Mucosa of descending colon (tissue), 3 donors: ENCODE data around the gene MAGEL2. TPM values are rescaled to one million over a fixed set of nuclear protein-coding genes. Genes with fewer than 3 reads are reported as not detected.

Source experiments
- ATAC-seq: fragments of 200-7000 bp; cut with Tn5 transposase; one replicate; pipeline ENCODE4 v1.9.1; 2020; ENCODE audit warnings: mild to moderate bottlenecking, moderate library complexity
- DNase-seq, 3 donors: peaks; one replicate each; pipeline ENCODE4 v3.0.0-alpha.2; 2020
- H3K36me3 ChIP-seq: fragments of 200-600 bp; one replicate; pipeline ENCODE4 v1.8.0; 2021; ENCODE audit warnings: low read depth, mild to moderate bottlenecking
- H3K4me1 ChIP-seq: fragments of 200-600 bp; one replicate; pipeline ENCODE4 v1.8.0; 2021; ENCODE audit warnings: low read depth, mild to moderate bottlenecking
- H3K4me3 ChIP-seq: fragments of 200-600 bp; one replicate; pipeline ENCODE4 v1.8.0; 2021; ENCODE audit warnings: mild to moderate bottlenecking
- H3K9me3 ChIP-seq: fragments of 200-600 bp; one replicate; pipeline ENCODE4 v1.8.0; 2021; ENCODE audit warnings: mild to moderate bottlenecking
- CTCF ChIP-seq: fragments of 200-600 bp; IDR thresholded peaks from one replicate; pipeline ENCODE4 v1.8.0; 2022; ENCODE audit warnings: antibody characterized with exemption, mild to moderate bottlenecking
- intact Hi-C, 2 donors: fragments of 100-400 bp; cut with DNase I in 1 of 2; cut with micrococcal nuclease in 1 of 2; formaldehyde crosslinking; loops; one replicate each; pipeline versions ENCODE4 v1.11.0 to v1.11.1; 2022; cut with DNase I, micrococcal nuclease
- total RNA-seq, 3 donors: library from RNA; stranded (reverse); fragmentation: NEBNext Ultra II Directional in 2 of 3; extraction: Animal tissue kit (Norgen Biotek cat#: 25700) in 2 of 3; gene quantifications; one replicate each; pipeline versions ENCODE4 v1.2.1 to v1.2.4, GENCODE V29; 2021 to 2023
- donor health status: DM: no; HTN: no; CAD: no; lungs with moderate emphysema.
- donor health status: DM: no; HTN: no; CAD: no.
- donor health status: DM: no; HTN: yes; CAD: no.

Gene MAGEL2
- total RNA-seq, 3 donors from 2014 or later: 0.10 to 0.54 TPM; not detected in 1

- TF ChIP-seq CTCF: no peak
- Histone ChIP-seq H3K36me3 (no peaks in the 10 kb centered on the region), H3K4me3 (peak within 1 kb of the TSS; percentile 42), H3K4me1 (no peaks in the 10 kb centered on the region), H3K9me3 (peaks cover 3% of the 10 kb centered on the region)
- intact Hi-C loops: no loop called here
- DNase-seq: peak; percentile 42 to 77 (median 55)
- peak; percentile 89 for ATAC-seq
Measured at GRCh38 chr15:23687143-23687470, 39.4 kb upstream of the MAGEL2 start, which contains the start of gene NDN. TSS of gene NDN (minus strand) at chr15:23687305. CDS start at chr15:23687217, 88 bp downstream.

- intact Hi-C loops: no loop called here
- Histone ChIP-seq H3K9me3 (peaks cover 3% of the 10 kb centered on the region), H3K36me3 (no peaks in the 10 kb centered on the region), H3K4me1 (no peaks in the 10 kb centered on the region), H3K4me3 (peak overlapping the region; percentile 42)
- TF ChIP-seq CTCF: no peak
- ATAC-seq (peak; percentile 52), DNase-seq (peak in 1 of 3 donors; percentile 28)
Measured at GRCh38 chr15:23686466-23687142, 38.9 kb upstream of the MAGEL2 start.

- ATAC-seq: no peak
- Histone ChIP-seq H3K9me3 (no peaks in the 10 kb centered on the region), H3K36me3 (no peaks in the 10 kb centered on the region), H3K4me3 (no peak overlapping the region), H3K4me1 (no peaks in the 10 kb centered on the region)
- DNase-seq: no peak
- intact Hi-C loops: no loop called here
- TF ChIP-seq CTCF: no peak
Measured at GRCh38 chr15:23671481-23671880, 23.8 kb upstream of the MAGEL2 start.

DNA sequence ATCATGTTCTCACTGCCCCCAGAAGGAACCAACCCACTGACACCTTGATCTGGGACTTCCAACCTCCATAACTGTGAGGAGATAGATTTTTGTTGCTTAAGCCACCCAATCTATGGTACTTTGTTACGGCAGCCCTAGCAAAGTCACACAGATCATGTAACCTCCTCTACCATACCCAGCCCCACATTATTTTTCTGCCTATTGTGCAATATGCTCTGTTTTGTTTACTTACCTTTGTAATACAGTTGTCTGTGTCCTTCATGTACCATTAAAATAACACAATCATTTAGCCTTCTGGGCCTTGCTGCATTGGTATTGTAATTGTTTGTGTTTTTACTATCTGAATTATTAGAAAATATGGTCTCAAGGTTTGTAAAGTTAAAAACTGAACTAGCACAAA is 23.3 kb upstream of the MAGEL2 start:
- H3K4me3 ChIP-seq: no peak overlapping the region
- TF ChIP-seq CTCF: no peak
- H3K9me3 ChIP-seq: no peaks in the 10 kb centered on the region
- no peak for DNase-seq
- intact Hi-C loops: no loop called here
- no peak for ATAC-seq
- no peaks in the 10 kb centered on the region for H3K36me3 ChIP-seq
- H3K4me1 ChIP-seq: no peaks in the 10 kb centered on the region

- no peak overlapping the region for H3K4me3 ChIP-seq
- H3K9me3 ChIP-seq: no peaks in the 10 kb centered on the region
- intact Hi-C loops: no loop called here
- H3K4me1 ChIP-seq: no peaks in the 10 kb centered on the region
- DNase-seq: no peak
- TF ChIP-seq CTCF: no peak
- no peak for ATAC-seq
- no peaks in the 10 kb centered on the region for H3K36me3 ChIP-seq
Measured at GRCh38 chr15:23663232-23663631, 15.6 kb upstream of the MAGEL2 start.
